IMR-90 (cell line): Measurements from ENCODE around the gene TSBP1. TPM values are rescaled to one million over a fixed set of nuclear protein-coding genes. Genes with fewer than 3 reads are reported as not detected.

Experiments used
- ATAC-seq: fragments of 200-7000 bp; cut with Tn5 transposase; 2 replicates; pipeline ENCODE4 v1.9.1; 2020; ENCODE audit warnings: low read depth, mild to moderate bottlenecking, moderate library complexity
- BruUV-seq: library from RNA; stranded (reverse); fragments of 400-500 nt; replicated peaks from 2 replicates; lab custom pipeline; 2021; lab: Mats Ljungman, UMichigan
- CTCF ChIA-PET: fragments of 300-600 bp; formaldehyde crosslinking; extraction: SDS; loops from one replicate; lab custom pipeline; 2021; ENCODE audit warnings: antibody characterized with exemption; lab: Yijun Ruan, JAX
- POLR2A ChIA-PET: fragments of 300-600 bp; sonication (Branson Sonifier 250); formaldehyde crosslinking; loops from one replicate; lab custom pipeline; 2022; ENCODE audit warnings: antibody characterized with exemption; ENCODE audit not compliant: unreplicated experiment; lab: Charles Lee
- DNase-seq: peaks from one replicate; pipeline ENCODE4 v3.0.0; 2013
- H2AFZ ChIP-seq: replicated peaks from 2 replicates; pipeline ENCODE3; 2013; ENCODE audit warnings: low read length, mild to moderate bottlenecking; ENCODE audit not compliant: poor library complexity
- H2AK5ac ChIP-seq: 2 replicates; pipeline ENCODE4 v1.6.1; 2013; ENCODE audit warnings: low read depth, low read length, inconsistent platforms
- H2AK9ac ChIP-seq: replicated peaks from 2 replicates; pipeline ENCODE3; 2013; ENCODE audit warnings: mild to moderate bottlenecking, low read depth, low read length, moderate library complexity; ENCODE audit not compliant: poor library complexity
- H2BK120ac ChIP-seq: 2 replicates; pipeline ENCODE4 v1.6.1; 2013; ENCODE audit warnings: low read depth, low read length, inconsistent platforms
- H2BK15ac ChIP-seq: 3 replicates; pipeline ENCODE4 v1.6.1; 2013; ENCODE audit warnings: low read depth, low read length, inconsistent platforms
- H2BK20ac ChIP-seq: 2 replicates; pipeline ENCODE4 v1.6.1; 2013; ENCODE audit warnings: low read depth, mild to moderate bottlenecking, inconsistent platforms, low read length, moderate library complexity
- H2BK5ac ChIP-seq: 2 replicates; pipeline ENCODE4 v1.6.1; 2013; ENCODE audit warnings: mild to moderate bottlenecking, low read depth, low read length, inconsistent platforms; ENCODE audit not compliant: poor library complexity, severe bottlenecking
- H3K14ac ChIP-seq: replicated peaks from 2 replicates; pipeline ENCODE4 v1.6.1; 2013; ENCODE audit warnings: low read depth, low read length, inconsistent platforms
- H3K18ac ChIP-seq: 2 replicates; pipeline ENCODE4 v1.6.1; 2013; ENCODE audit warnings: low read depth, low read length, control low read depth
- H3K23ac ChIP-seq: 2 replicates; pipeline ENCODE4 v1.6.1; 2013; ENCODE audit warnings: low read depth, low read length, inconsistent platforms
- H3K27ac ChIP-seq: 2 replicates; pipeline ENCODE4 v1.5.1; 2013; ENCODE audit warnings: mild to moderate bottlenecking, control low read depth, low read length; ENCODE audit not compliant: insufficient read depth
- H3K27me3 ChIP-seq: 2 replicates; pipeline ENCODE4 v1.6.1; 2013; ENCODE audit warnings: low read length; ENCODE audit not compliant: control insufficient read depth, insufficient read depth
- H3K36me3 ChIP-seq: 2 replicates; pipeline ENCODE4 v1.6.1; 2013; ENCODE audit warnings: low read length, mixed read lengths; ENCODE audit not compliant: control insufficient read depth, insufficient read depth
- H3K4ac ChIP-seq: 2 replicates; pipeline ENCODE4 v1.6.1; 2013; ENCODE audit warnings: low read depth, low read length, inconsistent platforms
- H3K4me1 ChIP-seq: 2 replicates; pipeline ENCODE4 v1.6.1; 2013; ENCODE audit warnings: low read length, mixed read lengths; ENCODE audit not compliant: control insufficient read depth, insufficient read depth
- H3K4me2 ChIP-seq: 2 replicates; pipeline ENCODE4 v1.6.1; 2013; ENCODE audit warnings: low read depth, mild to moderate bottlenecking, control low read depth, low read length, moderate library complexity
- H3K4me3 ChIP-seq: 2 replicates; pipeline ENCODE4 v1.5.1; 2013; ENCODE audit warnings: low read depth, mild to moderate bottlenecking, control low read depth, low read length, moderate library complexity; ENCODE audit not compliant: insufficient read depth
- H3K56ac ChIP-seq: 2 replicates; pipeline ENCODE4 v1.6.1; 2013; ENCODE audit warnings: low read length, inconsistent platforms; ENCODE audit not compliant: insufficient read depth; ENCODE audit errors: extremely low read depth
- H3K79me1 ChIP-seq, 2 experiments: 2 replicates each; pipeline ENCODE4 v1.6.1; 2013; ENCODE audit warnings: low read length in 2 of 2, inconsistent platforms in 1 of 2, low read depth in 1 of 2
- H3K9ac ChIP-seq: 2 replicates; pipeline ENCODE4 v1.6.1; 2013; ENCODE audit warnings: low read depth, low read length, control low read depth
- H3K9me1 ChIP-seq: 2 replicates; pipeline ENCODE4 v1.6.1; 2013; ENCODE audit warnings: low read length, inconsistent platforms; ENCODE audit not compliant: insufficient read depth
- H3K9me3 ChIP-seq: 2 replicates; pipeline ENCODE4 v1.6.1; 2013; ENCODE audit warnings: low read length; ENCODE audit not compliant: control insufficient read depth, insufficient read depth
- H4K20me1 ChIP-seq: 2 replicates; pipeline ENCODE4 v1.6.1; 2013; ENCODE audit warnings: low read length, inconsistent platforms; ENCODE audit not compliant: insufficient read depth
- H4K5ac ChIP-seq: 2 replicates; pipeline ENCODE4 v1.6.1; 2013; ENCODE audit warnings: mild to moderate bottlenecking, low read depth, low read length, control low read depth
- H4K8ac ChIP-seq, 2 experiments: 2 replicates each; pipeline ENCODE4 v1.6.1; 2013; ENCODE audit warnings: low read depth in 2 of 2, low read length in 2 of 2, control low read depth in 1 of 2, inconsistent platforms in 1 of 2
- H4K91ac ChIP-seq: 2 replicates; pipeline ENCODE4 v1.6.1; 2013; ENCODE audit warnings: low read depth, low read length, inconsistent platforms; ENCODE audit not compliant: insufficient read depth
- BHLHE40 ChIP-seq: fragments of 150-350 bp; IDR thresholded peaks from 2 replicates; pipeline ENCODE4 v1.6.1; 2016; ENCODE audit warnings: mild to moderate bottlenecking, low read depth, low read length
- CEBPB ChIP-seq: IDR thresholded peaks from 2 replicates; pipeline ENCODE4 v1.6.1; 2012; ENCODE audit warnings: low read depth, low read length, improper control_type of control experiment
- CHD1 ChIP-seq: IDR thresholded peaks from 2 replicates; pipeline ENCODE4 v1.6.1; 2012; ENCODE audit warnings: low read depth, low read length, improper control_type of control experiment
- FOS ChIP-seq: fragments of 150-350 bp; IDR thresholded peaks from 2 replicates; pipeline ENCODE4 v1.6.1; 2016; ENCODE audit warnings: low read depth, low read length
- MAZ ChIP-seq: IDR thresholded peaks from 2 replicates; pipeline ENCODE4 v1.6.1; 2012; ENCODE audit warnings: low read depth, mild to moderate bottlenecking, low read length, improper control_type of control experiment, moderate library complexity, borderline replicate concordance
- MXI1 ChIP-seq: IDR thresholded peaks from 2 replicates; pipeline ENCODE4 v1.6.1; 2012; ENCODE audit warnings: low read depth, mild to moderate bottlenecking, low read length, moderate library complexity, borderline replicate concordance
- NFE2L2 ChIP-seq: fragments of 150-350 bp; IDR thresholded peaks from 2 replicates; pipeline ENCODE4 v1.6.1; 2016; ENCODE audit warnings: low read depth, mild to moderate bottlenecking, low read length
- POLR2A ChIP-seq: IDR thresholded peaks from 2 replicates; pipeline ENCODE4 v1.6.1; 2012; ENCODE audit warnings: mild to moderate bottlenecking, low read depth, low read length
- RAD21 ChIP-seq: IDR thresholded peaks from 2 replicates; pipeline ENCODE4 v1.6.1; 2012; ENCODE audit warnings: low read length, improper control_type of control experiment
- RCOR1 ChIP-seq: IDR thresholded peaks from 2 replicates; pipeline ENCODE4 v1.6.1; 2012; ENCODE audit warnings: mild to moderate bottlenecking, low read length, improper control_type of control experiment; ENCODE audit not compliant: insufficient replicate concordance
- RFX5 ChIP-seq: IDR thresholded peaks from 2 replicates; pipeline ENCODE4 v1.8.0; 2012; ENCODE audit warnings: low read depth, mild to moderate bottlenecking, low read length, moderate library complexity
- SMC3 ChIP-seq: fragments of 150-350 bp; IDR thresholded peaks from 2 replicates; pipeline ENCODE4 v1.6.1; 2016; ENCODE audit warnings: low read depth, mild to moderate bottlenecking, antibody characterized with exemption, low read length, moderate library complexity
- WGBS, 2 experiments: methylation state at CpG; one replicate each; pipeline versions ENCODE4 v1.1.5 to v1.1.7; 2013; ENCODE audit warnings: missing lambda C conversion rate in 2 of 2; ENCODE audit not compliant: insufficient read length in 1 of 2; ENCODE audit errors: extremely low coverage in 2 of 2; 5-methylcytosine and 5-hydroxymethylcytosine counted together
- dilution Hi-C: fragments of 300-500 bp; cut with HindIII; formaldehyde crosslinking; loops from one replicate; pipeline ENCODE4 v1.14.3; 2018; ENCODE audit warnings: low sequenced_read_pairs; ENCODE audit not compliant: unreplicated experiment
- in situ Hi-C: fragments of 300-500 bp; cut with MboI; formaldehyde crosslinking; loops from 3 replicates; pipeline ENCODE4 v1.14.3; 2019; ENCODE audit warnings: low sequenced_read_pairs, inconsistent platforms, mixed read lengths
- intact Hi-C: fragments of 100-400 bp; cut with micrococcal nuclease; formaldehyde crosslinking; loops from 2 replicates; pipeline ENCODE4 v1.10.0; 2022
- polyA plus RNA-seq, 3 experiments: library from polyadenylated mRNA; depleted of rRNA; stranded (reverse); fragments of >200 nt; gene quantifications; 2 replicates each; pipeline ENCODE4 v1.2.3, GENCODE V29; 2012; ENCODE audit warnings: low replicate concordance in 1 of 3
- total RNA-seq: library from RNA; depleted of rRNA; stranded (reverse); fragments of >200 nt; gene quantifications from 2 replicates; pipeline ENCODE4 v1.2.3, GENCODE V29; 2012
- TF ChIP-seq, protein P1 (sequence below): conservative IDR thresholded peaks from 2 replicates; pipeline ENCODE4 v1.5.1; 2012; ENCODE audit warnings: mild to moderate bottlenecking, low read depth, low read length, improper control_type of control experiment
- TF ChIP-seq, protein P2 (sequence below): fragments of 150-350 bp; IDR thresholded peaks from 2 replicates; pipeline ENCODE4 v1.6.1; 2016; ENCODE audit warnings: low read depth, mild to moderate bottlenecking, low read length, moderate library complexity, borderline replicate concordance

Gene TSBP1
- total and polyA plus RNA-seq, 2 of the 4 experiments (the other 2 are of a cell fraction): not detected

DNA sequence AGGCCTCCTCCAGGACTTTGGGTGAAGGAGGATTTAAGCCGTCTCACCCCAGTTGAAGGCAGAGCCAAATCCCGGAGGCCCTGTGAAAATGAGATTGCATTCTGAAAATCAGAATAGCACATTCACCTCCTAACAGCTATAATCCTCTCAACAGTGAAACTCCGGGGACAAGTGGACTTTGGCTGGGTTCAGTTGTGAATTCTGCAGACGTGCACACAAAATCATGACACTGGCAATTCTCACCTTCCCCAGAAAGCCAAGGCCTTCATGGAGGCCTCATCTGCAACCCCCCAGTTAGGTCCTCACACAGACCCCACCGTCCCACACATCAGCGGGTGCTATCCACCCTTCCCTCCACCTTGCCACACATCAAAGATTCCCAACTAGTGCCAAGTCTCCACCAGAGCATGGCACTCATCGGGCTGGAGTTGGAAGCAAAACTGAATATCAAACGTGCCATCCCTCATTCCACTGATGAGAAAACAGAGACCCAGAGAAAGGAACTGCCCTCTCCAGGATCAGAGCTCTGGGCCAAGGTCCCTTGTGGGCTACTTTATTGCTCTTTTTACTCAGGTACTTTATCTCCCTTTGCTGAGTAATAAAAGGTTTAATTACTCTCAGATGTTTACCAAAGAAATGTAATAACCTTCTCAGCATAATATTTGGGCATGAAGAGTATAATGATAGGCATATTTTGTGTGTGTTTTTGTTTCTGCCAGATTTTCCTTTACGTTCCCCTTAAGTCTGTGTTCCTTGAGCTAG is 40.0 kb upstream of the TSBP1 start:
- Histone ChIP-seq H2BK20ac (no peak overlapping the region), H3K14ac (no peak overlapping the region), H4K91ac (no peak overlapping the region), H2AK5ac (no peak overlapping the region), H4K5ac (no peak overlapping the region), H3K9me3 (no peaks in the 10 kb centered on the region), H3K4me2 (no peak overlapping the region), H3K27me3 (peaks cover 36% of the 10 kb centered on the region), H2BK15ac (no peak overlapping the region), H3K79me1 (no peaks in the 10 kb centered on the region), H3K27ac (no peak overlapping the region), H3K4ac (no peak overlapping the region), H3K9me1 (no peaks in the 10 kb centered on the region), H2BK120ac (no peak overlapping the region), H2AFZ (no peak overlapping the region), H3K23ac (no peak overlapping the region), H3K18ac (no peak overlapping the region), H2BK5ac (no peak overlapping the region), H4K8ac (no peak overlapping the region), H3K36me3 (no peaks in the 10 kb centered on the region), H3K56ac (no peak overlapping the region), H2AK9ac (no peak overlapping the region), H3K9ac (no peak overlapping the region), H3K4me1 (no peaks in the 10 kb centered on the region), H3K4me3 (no peak overlapping the region), H4K20me1 (no peaks in the 10 kb centered on the region)
- no peak for DNase-seq
- 56% methylated on average over 4 of the region's 9 CpGs; no CpG with 5 or more reads in 1 of the 2 experiments for WGBS, 2 experiments
- intact Hi-C loops (loop anchor here (2.0 to 5.0 kb wide), 2 partner anchors 294 to 375 kb away; no protein-coding TSS in a partner anchor), dilution Hi-C loops (no loop called here), in situ Hi-C loops (loop anchor here (5.0 to 10.0 kb wide), 2 partner anchors 164 to 283 kb away; no protein-coding TSS in a partner anchor)
- no peak for ATAC-seq
- no TSS peak for BruUV-seq
- ChIA-PET CTCF (no interaction called here), POLR2A (no interaction called here)
- TF ChIP-seq SMC3: no peak
- no peak for TF ChIP-seq RFX5
- no peak for TF ChIP-seq CEBPB
- TF ChIP-seq, protein P1, sequence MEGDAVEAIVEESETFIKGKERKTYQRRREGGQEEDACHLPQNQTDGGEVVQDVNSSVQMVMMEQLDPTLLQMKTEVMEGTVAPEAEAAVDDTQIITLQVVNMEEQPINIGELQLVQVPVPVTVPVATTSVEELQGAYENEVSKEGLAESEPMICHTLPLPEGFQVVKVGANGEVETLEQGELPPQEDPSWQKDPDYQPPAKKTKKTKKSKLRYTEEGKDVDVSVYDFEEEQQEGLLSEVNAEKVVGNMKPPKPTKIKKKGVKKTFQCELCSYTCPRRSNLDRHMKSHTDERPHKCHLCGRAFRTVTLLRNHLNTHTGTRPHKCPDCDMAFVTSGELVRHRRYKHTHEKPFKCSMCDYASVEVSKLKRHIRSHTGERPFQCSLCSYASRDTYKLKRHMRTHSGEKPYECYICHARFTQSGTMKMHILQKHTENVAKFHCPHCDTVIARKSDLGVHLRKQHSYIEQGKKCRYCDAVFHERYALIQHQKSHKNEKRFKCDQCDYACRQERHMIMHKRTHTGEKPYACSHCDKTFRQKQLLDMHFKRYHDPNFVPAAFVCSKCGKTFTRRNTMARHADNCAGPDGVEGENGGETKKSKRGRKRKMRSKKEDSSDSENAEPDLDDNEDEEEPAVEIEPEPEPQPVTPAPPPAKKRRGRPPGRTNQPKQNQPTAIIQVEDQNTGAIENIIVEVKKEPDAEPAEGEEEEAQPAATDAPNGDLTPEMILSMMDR: no peak
- no peak for TF ChIP-seq BHLHE40
- TF ChIP-seq MAZ: no peak
- TF ChIP-seq RCOR1: no peak
- TF ChIP-seq POLR2A: no peak
- no peak for TF ChIP-seq FOS
- TF ChIP-seq, protein P2, sequence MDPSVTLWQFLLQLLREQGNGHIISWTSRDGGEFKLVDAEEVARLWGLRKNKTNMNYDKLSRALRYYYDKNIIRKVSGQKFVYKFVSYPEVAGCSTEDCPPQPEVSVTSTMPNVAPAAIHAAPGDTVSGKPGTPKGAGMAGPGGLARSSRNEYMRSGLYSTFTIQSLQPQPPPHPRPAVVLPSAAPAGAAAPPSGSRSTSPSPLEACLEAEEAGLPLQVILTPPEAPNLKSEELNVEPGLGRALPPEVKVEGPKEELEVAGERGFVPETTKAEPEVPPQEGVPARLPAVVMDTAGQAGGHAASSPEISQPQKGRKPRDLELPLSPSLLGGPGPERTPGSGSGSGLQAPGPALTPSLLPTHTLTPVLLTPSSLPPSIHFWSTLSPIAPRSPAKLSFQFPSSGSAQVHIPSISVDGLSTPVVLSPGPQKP: no peak
- TF ChIP-seq CHD1: no peak
- TF ChIP-seq NFE2L2: no peak
- no peak for TF ChIP-seq RAD21
- TF ChIP-seq MXI1: no peak
